ENCODE data around the gene SCMH1.

SCMH1 gene

GRCh38 chr1:40978886-40979240 is 263.2 kb downstream of the SCMH1 start:
- Histone ChIP-seq H3K4me3 (ENCODE audit: low read depth, low read length) (peak overlapping the region; percentile 80), H3K9me3 (ENCODE audit: control insufficient read depth, insufficient read depth, low read depth, low read length) (no peaks in the 10 kb centered on the region), H3K27ac (ENCODE audit: extremely low read depth, low read depth, low read length) (peak overlapping the region; percentile 94), H3K36me3 (ENCODE audit: control insufficient read depth in 2 of 2, insufficient read depth in 1 of 2, low read length in 2 of 2) (peaks cover 3 to 29% of the 10 kb centered on the region in 2 experiments; a peak in 2 of 3 replicates), H3K4me1 (ENCODE audit: control insufficient read depth, insufficient read depth, low read length) (0 out of 2 replicates have a peak, but pooled peaks cover 4% of the 10 kb centered on the region)
- ChIA-PET CTCF (interaction anchor here (0.7 to 1.4 kb wide), 3 partner anchors 13 to 107 kb away, joined by 3 read pairs; no protein-coding TSS in a partner anchor), POLR2A (interaction anchor here (0.8 to 2.3 kb wide), 7 partner anchors 8 to 287 kb away, joined by 3 to 30 read pairs (median 7); partner anchors contain the start of gene NFYC)
- TF ChIP-seq ZBTB20 (tag by site-specific recombination; IDR thresholded peaks at IDR 0.05) (peak; percentile 87), ZSCAN4 (tag by site-specific recombination; IDR thresholded peaks at IDR 0.05) (no peak)

GRCh38 chr1:40977716-40978115 is 264.4 kb downstream of the SCMH1 start:
- peaks cover 0 to 17% of the 10 kb centered on the region in 2 experiments; a peak in 1 of 3 replicates for H3K36me3 ChIP-seq (ENCODE audit: control insufficient read depth in 2 of 2, insufficient read depth in 1 of 2, low read length in 2 of 2)
- H3K4me1 ChIP-seq (ENCODE audit: control insufficient read depth, insufficient read depth, low read length), result 0 out of 2 replicates have a peak, but pooled peaks cover 4% of the 10 kb centered on the region
- TF ChIP-seq ZNF398 (tag by site-specific recombination; IDR thresholded peaks at IDR 0.05), result no peak
- no peak for TF ChIP-seq ZNF629 (tag by site-specific recombination; IDR thresholded peaks at IDR 0.05)
- no peak for TF ChIP-seq REPIN1 (tag by site-specific recombination; IDR thresholded peaks at IDR 0.05; ENCODE audit: low read depth)
- TF ChIP-seq ZNF175 (tag by site-specific recombination; IDR thresholded peaks at IDR 0.05), result no peak
- H3K9me3 ChIP-seq (ENCODE audit: control insufficient read depth, insufficient read depth, low read depth, low read length), result no peaks in the 10 kb centered on the region
- ChIA-PET CTCF (interaction anchor here (0.6 to 0.7 kb wide), 3 partner anchors 25 to 906 kb away, joined by 3 to 4 read pairs (median 3); no protein-coding TSS in a partner anchor), POLR2A (interaction anchor here (1.0 kb wide), 1 partner anchor 26 kb away, joined by 3 read pairs; no protein-coding TSS in a partner anchor)
- no peak overlapping the region for H3K4me3 ChIP-seq (ENCODE audit: low read depth, low read length)
- H3K27ac ChIP-seq (ENCODE audit: extremely low read depth, low read depth, low read length), result no peak overlapping the region
